ENCODE results near the gene ATM. TPM values are rescaled to one million over a fixed set of nuclear protein-coding genes. Genes with fewer than 3 reads are reported as not detected.

Gene ATM
- total RNA-seq, 2 experiments from 2014 or later: 227 to 242 TPM

DNA sequence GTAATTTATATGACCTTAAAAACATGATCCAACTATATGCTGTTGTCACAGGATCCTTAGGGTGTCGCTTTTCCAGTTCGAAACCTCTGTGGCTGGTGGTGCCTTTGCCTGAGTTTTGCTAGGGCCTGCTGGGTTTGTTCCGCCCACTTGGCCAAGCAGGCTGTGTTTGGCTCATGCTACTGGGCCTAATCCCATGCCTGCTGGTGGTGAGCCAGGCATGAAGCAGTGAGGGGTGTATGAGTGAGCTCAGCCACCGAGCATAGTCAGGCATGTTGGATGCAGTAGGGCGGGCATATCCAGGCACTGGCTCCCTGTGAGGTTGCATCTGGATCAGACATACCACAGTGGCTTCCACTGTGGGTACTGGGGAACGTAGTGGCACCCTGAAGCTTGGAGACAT, 16.7 kb upstream of the ATM start:
- Mint-ChIP-seq H3K27me3 (no peaks in the 10 kb centered on the region), H3K9me3 (peaks cover 39% of the 10 kb centered on the region), H3K27ac (no peak overlapping the region), H3K36me3 (ENCODE audit: low read depth) (peaks cover 88% of the 10 kb centered on the region), H3K4me1 (peaks cover 19% of the 10 kb centered on the region), H3K4me3 (no peak overlapping the region)
- no peak for DNase-seq
- ChIA-PET CTCF (interaction anchor here (0.6 to 1.5 kb wide), 4 partner anchors 9 to 422 kb away, joined by 3 to 8 read pairs (median 5); no protein-coding TSS in a partner anchor), POLR2A (no interaction called here)

DNA sequence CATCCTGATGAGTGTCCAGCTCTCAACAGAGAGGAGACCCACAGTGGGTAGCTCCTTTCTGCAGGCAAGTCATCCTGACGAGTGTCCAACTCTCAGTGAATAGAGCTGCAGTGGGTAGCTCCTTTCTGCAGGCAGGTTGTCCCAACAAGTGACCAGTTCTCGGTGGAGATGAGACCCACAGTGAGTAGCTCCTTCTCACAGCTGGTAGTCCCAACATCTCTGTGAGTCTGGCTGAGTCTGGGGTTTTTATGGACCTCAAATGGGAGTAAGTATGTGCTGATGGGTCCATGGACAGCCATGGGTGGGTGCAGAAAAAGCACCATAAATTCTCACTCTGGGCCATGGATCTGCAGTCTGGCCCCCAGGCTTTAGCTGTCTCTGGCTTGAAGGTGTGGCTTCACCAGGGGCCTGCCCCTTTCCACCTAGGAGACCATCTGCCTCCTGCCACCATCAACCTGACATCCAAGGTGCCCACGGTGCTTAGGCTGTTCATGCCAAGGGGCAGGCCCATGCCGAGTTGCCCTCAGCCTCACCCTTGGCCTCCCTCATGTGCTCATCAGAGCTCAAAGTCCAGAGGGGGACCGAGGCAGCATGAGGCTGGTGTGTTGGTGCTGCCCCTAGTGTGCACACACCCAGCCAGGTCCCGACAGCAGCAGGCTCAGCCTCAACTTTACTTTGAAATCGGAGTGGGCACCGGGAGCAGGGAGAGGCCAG, 15.7 kb upstream of the ATM start:
- Mint-ChIP-seq H3K4me1 (peaks cover 21% of the 10 kb centered on the region), H3K9me3 (peaks cover 39% of the 10 kb centered on the region), H3K27ac (no peak overlapping the region), H3K4me3 (no peak overlapping the region), H3K36me3 (ENCODE audit: low read depth) (peaks cover 96% of the 10 kb centered on the region), H3K27me3 (no peaks in the 10 kb centered on the region)
- no peak for DNase-seq
- CTCF ChIA-PET: interaction anchor here (0.6 to 1.5 kb wide), 5 partner anchors 8 to 129 kb away, joined by 3 to 8 read pairs (median 4); no protein-coding TSS in a partner anchor
- POLR2A ChIA-PET: no interaction called here

DNA sequence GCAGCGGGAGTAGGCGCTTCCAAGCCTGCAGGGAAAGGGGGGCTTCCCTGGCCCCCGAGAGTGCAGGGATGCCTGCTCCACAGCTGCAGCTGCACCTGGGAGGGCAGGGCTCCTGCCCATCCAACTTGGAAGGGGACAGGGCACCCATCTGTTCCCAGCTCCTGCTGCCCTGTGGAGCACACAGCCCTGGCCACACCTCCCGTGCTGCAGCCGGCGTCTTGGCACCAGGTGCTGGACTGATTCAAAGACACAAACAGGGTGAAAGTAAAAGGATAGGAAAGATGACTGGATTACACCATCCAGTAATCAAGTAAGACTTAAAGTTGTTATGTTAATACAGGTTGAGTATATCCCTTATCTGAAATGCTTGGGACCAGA, 15.2 kb upstream of the ATM start:
- no peak for DNase-seq
- no peaks in the 10 kb centered on the region for H3K27me3 Mint-ChIP-seq
- H3K4me1 Mint-ChIP-seq: peaks cover 23% of the 10 kb centered on the region
- peaks cover 95% of the 10 kb centered on the region for H3K36me3 Mint-ChIP-seq (ENCODE audit: low read depth)
- no peak overlapping the region for H3K4me3 Mint-ChIP-seq
- ChIA-PET CTCF (interaction anchor here (0.6 to 1.4 kb wide), 4 partner anchors 15 to 129 kb away, joined by 3 to 4 read pairs (median 4); partner anchors contain the start of gene NPAT), POLR2A (no interaction called here)
- H3K9me3 Mint-ChIP-seq: peaks cover 39% of the 10 kb centered on the region
- H3K27ac Mint-ChIP-seq: no peak overlapping the region

DNA sequence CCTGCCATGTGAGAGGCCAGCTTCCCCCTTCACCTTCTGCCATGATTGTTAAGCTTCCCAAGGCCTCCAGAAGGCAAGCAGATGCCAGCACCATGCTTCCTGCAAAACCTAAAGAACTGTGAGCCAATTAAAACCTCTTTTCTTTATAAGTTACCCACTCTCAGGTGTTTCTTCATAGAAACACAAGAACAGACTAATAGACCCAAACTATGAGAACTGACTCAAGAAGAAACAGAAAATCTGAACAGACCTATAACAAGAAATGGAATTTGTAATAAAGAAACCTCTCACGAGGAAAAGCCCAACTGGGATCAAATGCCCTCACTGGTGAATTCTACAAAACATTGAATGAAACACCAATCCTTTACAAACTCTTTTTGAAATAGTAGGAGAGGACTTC, 12.4 kb upstream of the ATM start:
- POLR2A ChIA-PET: interaction anchor here (0.7 kb wide), 1 partner anchor 248 kb away, joined by 6 read pairs; no protein-coding TSS in a partner anchor
- no peaks in the 10 kb centered on the region for H3K27me3 Mint-ChIP-seq
- H3K27ac Mint-ChIP-seq: no peak overlapping the region

DNA sequence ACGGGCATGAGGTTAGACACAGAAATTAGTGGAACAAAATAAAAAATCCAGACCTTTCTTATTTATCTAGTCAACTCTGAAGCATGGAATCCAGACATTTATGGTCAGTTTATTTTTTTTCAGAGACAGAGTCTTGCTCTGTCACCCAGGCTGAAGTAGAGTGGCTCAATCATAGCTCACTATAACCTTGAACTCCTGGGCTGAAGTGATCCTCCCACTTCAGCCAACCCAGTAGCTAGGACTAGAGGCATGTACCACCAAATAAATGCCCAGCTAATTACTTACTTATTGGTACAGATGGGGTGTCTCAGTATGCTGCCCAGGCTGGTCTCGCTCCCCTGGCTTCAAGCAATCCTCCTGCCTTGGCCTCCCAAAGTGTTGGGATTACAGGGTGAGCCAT, 9.1 kb upstream of the ATM start:
- Mint-ChIP-seq H3K4me3 (no peak overlapping the region), H3K36me3 (ENCODE audit: low read depth) (peaks cover 82% of the 10 kb centered on the region), H3K27me3 (no peaks in the 10 kb centered on the region), H3K9me3 (peaks cover 10% of the 10 kb centered on the region), H3K27ac (no peak overlapping the region), H3K4me1 (peaks cover 51% of the 10 kb centered on the region)
- no peak for DNase-seq
- ChIA-PET CTCF (interaction anchor here (0.9 to 1.8 kb wide), 4 partner anchors 8 to 12 kb away, joined by 3 to 5 read pairs (median 3); partner anchors contain the start of genes ATM and NPAT), POLR2A (no interaction called here)

More for the DNA sequence above, 12.4 kb upstream of the ATM start:
- DNase-seq: no peak
- CTCF ChIA-PET: no interaction called here
- H3K9me3 Mint-ChIP-seq: peaks cover 24% of the 10 kb centered on the region
- H3K4me1 Mint-ChIP-seq: peaks cover 25% of the 10 kb centered on the region
- peaks cover 92% of the 10 kb centered on the region for H3K36me3 Mint-ChIP-seq (ENCODE audit: low read depth)
- no peak overlapping the region for H3K4me3 Mint-ChIP-seq

DNA sequence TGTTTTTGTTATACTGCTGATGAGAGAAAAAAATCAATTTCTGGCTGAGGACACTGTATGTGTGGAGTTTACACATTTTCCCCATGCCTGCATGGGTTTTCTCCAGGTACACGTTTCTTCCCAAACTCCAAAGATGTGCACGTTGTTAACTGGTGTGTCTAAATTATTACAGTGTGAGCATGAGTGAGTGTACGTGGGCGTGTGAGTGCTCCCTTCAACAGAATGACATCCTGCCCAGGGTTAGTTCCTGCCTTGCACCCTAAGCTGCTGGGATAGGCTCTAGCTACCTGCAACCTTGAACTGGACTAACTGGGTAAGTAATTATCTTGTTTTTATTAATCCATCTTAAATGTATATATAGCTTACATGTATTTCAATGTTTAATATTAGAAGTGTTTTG, 5.9 kb upstream of the ATM start:
- peaks cover 61% of the 10 kb centered on the region for H3K4me1 Mint-ChIP-seq
- peaks cover 75% of the 10 kb centered on the region for H3K36me3 Mint-ChIP-seq (ENCODE audit: low read depth)

DNA sequence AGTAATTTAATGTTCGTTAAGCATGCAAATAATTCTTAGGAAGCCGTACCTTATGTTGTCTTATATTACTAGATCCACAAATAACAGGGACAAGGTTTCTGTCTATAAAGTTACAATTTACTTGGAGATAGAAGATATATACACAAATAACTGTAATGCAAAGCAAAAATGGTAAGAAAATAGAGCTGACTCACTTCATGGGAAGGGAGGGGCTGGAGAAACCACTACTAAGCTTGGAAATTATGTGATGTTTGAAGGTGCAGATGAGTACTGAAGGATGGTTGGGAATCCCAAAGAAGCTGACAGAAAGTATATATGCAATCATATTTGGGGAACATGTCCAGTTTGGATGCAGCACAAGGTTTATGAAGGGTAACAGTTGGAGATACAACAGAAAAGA, 4.4 kb upstream of the ATM start:
- POLR2A ChIA-PET: no interaction called here
- Mint-ChIP-seq H3K27ac (no peak overlapping the region), H3K4me3 (no peak overlapping the region)

More for the DNA sequence above, 5.9 kb upstream of the ATM start:
- POLR2A ChIA-PET: no interaction called here
- H3K9me3 Mint-ChIP-seq: no peaks in the 10 kb centered on the region
- no peak overlapping the region for H3K27ac Mint-ChIP-seq
- CTCF ChIA-PET: interaction anchor here (1.5 kb wide), 1 partner anchor 15 kb away, joined by 3 read pairs; no protein-coding TSS in a partner anchor
- H3K27me3 Mint-ChIP-seq: no peaks in the 10 kb centered on the region
- peak; percentile 7 for DNase-seq
- H3K4me3 Mint-ChIP-seq: no peak overlapping the region

DNA sequence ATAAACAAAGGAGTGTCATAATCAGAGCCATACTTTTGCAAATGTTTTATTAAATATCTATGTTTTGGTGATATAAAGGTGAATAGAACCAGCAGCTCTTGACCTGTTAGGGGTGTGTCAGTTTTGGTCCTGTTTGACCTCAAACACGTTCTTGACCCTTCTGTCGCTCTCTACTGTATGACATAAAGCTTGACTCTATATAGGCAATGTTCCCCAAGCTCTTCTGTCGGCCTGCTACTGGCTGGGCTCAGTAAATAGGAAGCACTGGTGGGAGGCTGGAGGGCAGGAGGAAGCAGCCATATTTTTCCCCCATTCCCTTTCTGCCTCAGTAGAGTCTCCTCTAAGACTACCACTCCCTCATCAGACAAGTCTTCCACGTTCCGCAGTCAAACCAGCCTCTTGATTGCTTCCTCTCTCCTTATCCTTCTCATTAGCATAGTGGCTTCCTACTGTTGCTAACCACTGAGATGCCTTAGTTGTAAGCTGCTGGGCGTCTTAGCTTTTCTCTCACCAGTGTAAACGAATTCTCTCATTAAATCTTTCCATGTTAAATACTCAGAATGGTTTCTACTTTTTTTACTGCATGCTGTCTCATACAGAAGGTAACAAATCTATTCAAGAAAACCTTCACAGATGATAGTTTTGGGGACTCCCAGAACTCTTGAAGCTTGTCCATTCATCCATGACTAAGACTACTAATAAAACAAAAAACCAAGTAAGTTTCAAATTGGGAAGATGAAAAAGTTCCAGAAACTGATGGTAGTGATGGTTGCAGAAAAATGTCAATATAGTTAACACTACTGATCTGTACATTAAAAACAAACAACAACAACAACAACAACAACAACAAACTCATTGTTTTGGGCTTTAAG, 3.7 kb upstream of the ATM start:
- Mint-ChIP-seq H3K4me1 (peaks cover 52% of the 10 kb centered on the region), H3K9me3 (no peaks in the 10 kb centered on the region), H3K36me3 (ENCODE audit: low read depth) (peaks cover 58% of the 10 kb centered on the region), H3K27ac (peak overlapping the region; percentile 43), H3K4me3 (no peak overlapping the region), H3K27me3 (no peaks in the 10 kb centered on the region)
- ChIA-PET CTCF (interaction anchor here (1.1 kb wide), 1 partner anchor 14 kb away, joined by 3 read pairs; no protein-coding TSS in a partner anchor), POLR2A (no interaction called here)
- peak; percentile 15 for DNase-seq

More for the DNA sequence above, 4.4 kb upstream of the ATM start:
- no peak for DNase-seq
- CTCF ChIA-PET: interaction anchor here (1.1 kb wide), 1 partner anchor 15 kb away, joined by 3 read pairs; no protein-coding TSS in a partner anchor
- no peaks in the 10 kb centered on the region for H3K9me3 Mint-ChIP-seq
- peaks cover 65% of the 10 kb centered on the region for H3K36me3 Mint-ChIP-seq (ENCODE audit: low read depth)
- H3K27me3 Mint-ChIP-seq: no peaks in the 10 kb centered on the region
- peaks cover 58% of the 10 kb centered on the region for H3K4me1 Mint-ChIP-seq

DNA sequence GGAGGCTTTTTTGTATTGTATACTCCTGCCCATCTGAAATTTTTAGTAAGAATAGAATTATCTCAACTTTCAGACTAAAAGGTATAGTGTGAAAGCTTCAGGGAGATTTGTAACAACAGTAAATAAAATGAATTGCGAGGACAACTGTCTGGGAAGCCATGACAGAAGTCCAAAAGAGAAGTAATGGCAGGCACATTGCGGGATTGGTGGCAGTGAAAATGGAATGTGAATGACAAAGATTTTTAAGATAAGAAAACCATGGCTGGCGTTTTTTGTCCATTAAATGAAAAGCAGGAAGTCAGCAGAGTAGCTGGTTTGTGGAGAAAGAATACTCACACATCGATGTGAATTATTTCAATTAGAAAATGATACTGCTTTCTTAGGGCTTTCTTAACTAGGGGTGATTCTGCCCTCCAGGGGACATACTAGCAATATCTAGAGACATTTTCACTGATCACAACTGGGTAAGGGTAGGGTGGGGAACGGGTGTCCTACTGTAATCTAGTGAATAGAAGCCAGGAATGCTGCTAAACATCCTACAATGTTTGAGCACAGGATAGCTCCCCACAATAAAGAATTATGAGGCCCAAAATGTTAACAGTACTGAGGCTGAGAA, 2.0 kb upstream of the ATM start:
- ChIA-PET CTCF (no interaction called here), POLR2A (interaction anchor here (0.7 kb wide), 1 partner anchor 626 kb away, joined by 4 read pairs; no protein-coding TSS in a partner anchor)
- peaks cover 46% of the 10 kb centered on the region for H3K36me3 Mint-ChIP-seq (ENCODE audit: low read depth)
- no peak overlapping the region for H3K4me3 Mint-ChIP-seq
- no peak overlapping the region for H3K27ac Mint-ChIP-seq
- H3K27me3 Mint-ChIP-seq: no peaks in the 10 kb centered on the region
- H3K4me1 Mint-ChIP-seq: peaks cover 42% of the 10 kb centered on the region
- DNase-seq: peak; percentile 11
- no peaks in the 10 kb centered on the region for H3K9me3 Mint-ChIP-seq

DNA sequence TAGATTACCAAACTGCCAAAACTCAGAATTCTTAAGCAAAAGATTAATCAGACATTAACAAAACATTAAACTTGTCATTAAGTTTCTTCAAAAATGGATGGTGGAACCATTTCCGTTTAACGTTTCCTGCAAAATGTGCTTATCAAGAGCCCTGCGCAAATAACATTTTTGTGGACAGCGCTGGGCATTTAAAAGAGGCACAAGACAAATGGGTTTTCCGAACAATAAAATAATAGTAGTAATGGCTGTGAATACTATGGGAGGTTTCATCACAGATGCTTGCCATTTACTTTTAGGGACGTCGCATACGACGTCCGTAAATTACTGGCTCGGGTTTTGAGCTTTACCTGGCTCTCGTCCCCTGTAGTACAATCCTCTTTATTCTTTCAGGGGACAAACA, 1.5 kb upstream of the ATM start:
- DNase-seq: peak; percentile 6
- H3K36me3 Mint-ChIP-seq (ENCODE audit: low read depth): peaks cover 46% of the 10 kb centered on the region
- no peaks in the 10 kb centered on the region for H3K27me3 Mint-ChIP-seq
- ChIA-PET CTCF (interaction anchor here (1.2 to 2.1 kb wide), 2 partner anchors 8 to 426 kb away, joined by 5 read pairs; no protein-coding TSS in a partner anchor), POLR2A (interaction anchor here (0.7 to 1.0 kb wide), 2 partner anchors 16 to 626 kb away, joined by 3 to 4 read pairs; no protein-coding TSS in a partner anchor)
- peaks cover 40% of the 10 kb centered on the region for H3K4me1 Mint-ChIP-seq
- no peak overlapping the region for H3K4me3 Mint-ChIP-seq
- H3K27ac Mint-ChIP-seq: no peak overlapping the region
- H3K9me3 Mint-ChIP-seq: no peaks in the 10 kb centered on the region

DNA sequence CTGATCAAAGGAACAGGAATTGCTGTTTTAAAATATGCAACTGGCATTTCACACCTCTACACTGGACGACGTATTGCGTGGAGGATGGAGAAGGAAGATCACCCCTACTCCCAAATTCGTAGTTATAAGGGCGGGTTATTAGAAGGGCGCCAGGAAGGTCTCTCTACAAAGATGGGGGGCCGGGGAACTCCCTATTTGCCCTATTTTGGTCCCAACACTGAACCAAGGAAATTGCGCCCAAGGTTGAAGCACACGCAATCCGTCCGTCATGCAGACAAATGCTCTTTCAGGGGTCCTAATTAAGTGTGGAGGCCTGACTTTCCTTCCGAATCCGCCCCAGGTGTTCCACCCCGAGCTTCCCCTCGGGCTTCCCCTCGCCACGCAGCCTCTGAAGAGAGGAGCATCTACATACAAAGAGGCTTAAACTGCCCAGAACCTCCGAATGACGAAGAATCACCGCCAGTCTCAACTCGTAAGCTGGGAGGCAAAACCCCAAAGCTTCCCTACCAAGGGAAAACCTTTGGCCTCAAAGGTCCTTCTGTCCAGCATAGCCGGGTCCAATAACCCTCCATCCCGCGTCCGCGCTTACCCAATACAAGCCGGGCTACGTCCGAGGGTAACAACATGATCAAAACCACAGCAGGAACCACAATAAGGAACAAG, 825 bp upstream of the ATM start:
- H3K27ac Mint-ChIP-seq: no peak overlapping the region
- DNase-seq: no peak
- H3K9me3 Mint-ChIP-seq: no peaks in the 10 kb centered on the region
- no peaks in the 10 kb centered on the region for H3K27me3 Mint-ChIP-seq
- POLR2A ChIA-PET: interaction anchor here (0.7 to 1.0 kb wide), 2 partner anchors 15 to 269 kb away, joined by 3 read pairs; no protein-coding TSS in a partner anchor
- CTCF ChIA-PET: interaction anchor here (0.7 to 3.7 kb wide), 8 partner anchors 9 to 425 kb away, joined by 3 to 21 read pairs (median 4); no protein-coding TSS in a partner anchor
- peaks cover 39% of the 10 kb centered on the region for H3K4me1 Mint-ChIP-seq
- H3K4me3 Mint-ChIP-seq: no peak overlapping the region
- H3K36me3 Mint-ChIP-seq (ENCODE audit: low read depth): peaks cover 47% of the 10 kb centered on the region

Data from activated CD4-positive, alpha-beta T cell treated with anti-CD3 and anti-CD28 coated beads, Interleukin-2, amount 10 ng/mL, durations not matched to agents 7 days and 5 days (primary cell).